OCI-LY3 (cell line): ENCODE results near the gene ST3GAL5.

Experiments used
- H2AFZ ChIP-seq: fragments of 200-600, 300-600 bp; shearing (Covaris generic); 2 replicates; pipeline ENCODE4 v1.6.0; 2014; ENCODE audit warnings: antibody characterized with exemption, low read depth, low read length
- H3K27ac ChIP-seq: fragments of 200-600, 300-600 bp; sonication (generic); 2 replicates; pipeline ENCODE4 v1.5.1; 2014; ENCODE audit warnings: mild to moderate bottlenecking, low read length, moderate library complexity, mixed read lengths
- H3K27me3 ChIP-seq: fragments of 200-600, 300-600 bp; sonication (generic); 2 replicates; pipeline ENCODE4 v1.6.1; 2014; ENCODE audit warnings: low read depth, low read length, mixed read lengths
- H3K36me3 ChIP-seq: fragments of 200-600, 300-600 bp; sonication (generic); replicated peaks from 2 replicates; pipeline ENCODE3; 2014; ENCODE audit warnings: low read depth, low read length, mixed read lengths
- H3K4me1 ChIP-seq: fragments of 300-600, 200-600 bp; sonication (generic); 2 replicates; pipeline ENCODE4 v1.6.1; 2014; ENCODE audit warnings: low read length, mixed read lengths
- H3K4me2 ChIP-seq: fragments of 200-600, 300-600 bp; sonication (generic); 2 replicates; pipeline ENCODE4 v1.6.1; 2014; ENCODE audit warnings: low read length, mixed read lengths
- H3K4me3 ChIP-seq: fragments of 300-600, 200-600 bp; sonication (generic); 2 replicates; pipeline ENCODE4 v1.5.1; 2014; ENCODE audit warnings: antibody characterized with exemption, mild to moderate bottlenecking, low read length, moderate library complexity
- H3K79me2 ChIP-seq: fragments of 300-600, 200-600 bp; shearing (Covaris generic); 2 replicates; pipeline ENCODE4 v1.6.1; 2014; ENCODE audit warnings: mild to moderate bottlenecking, low read length, mixed read lengths
- H3K9ac ChIP-seq: fragments of 300-600, 200-600 bp; shearing (Covaris generic); 2 replicates; pipeline ENCODE4 v1.6.0; 2014; ENCODE audit warnings: mild to moderate bottlenecking, low read length, moderate library complexity
- H3K9me3 ChIP-seq: fragments of 200-600, 300-600 bp; shearing (Covaris generic); 2 replicates; pipeline ENCODE4 v1.6.1; 2014; ENCODE audit warnings: low read length, mixed read lengths; ENCODE audit not compliant: insufficient read depth
- H4K20me1 ChIP-seq: fragments of 200-600, 300-600 bp; sonication (generic); 2 replicates; pipeline ENCODE4 v1.6.1; 2016; ENCODE audit warnings: low read length, mixed read lengths; ENCODE audit not compliant: insufficient read depth
- CTCF ChIP-seq: fragments of 200-600, 300-600 bp; sonication (generic); IDR thresholded peaks from 2 replicates; pipeline ENCODE4 v1.5.1; 2014; ENCODE audit warnings: antibody characterized with exemption, low read length, low read depth
- EZH2phosphoT487 ChIP-seq: fragments of 200-600 bp; shearing (Covaris generic); IDR thresholded peaks from 2 replicates; pipeline ENCODE4 v1.6.1; 2018; ENCODE audit warnings: antibody characterized with exemption, mixed run types, low read depth

Gene ST3GAL5

GRCh38 chr2:85921659-85922058 is 32.9 kb upstream of the ST3GAL5 start:
- no peak overlapping the region for H3K4me3 ChIP-seq
- no peaks in the 10 kb centered on the region for H3K9me3 ChIP-seq
- H3K36me3 ChIP-seq: no peaks in the 10 kb centered on the region
- no peaks in the 10 kb centered on the region for H3K79me2 ChIP-seq
- H3K27ac ChIP-seq: no peak overlapping the region
- no peak overlapping the region for H2AFZ ChIP-seq
- no peak overlapping the region for H3K4me2 ChIP-seq
- TF ChIP-seq CTCF (no peak), EZH2phosphoT487 (no peak)
- H3K9ac ChIP-seq: no peak overlapping the region
- no peaks in the 10 kb centered on the region for H3K4me1 ChIP-seq
- H3K27me3 ChIP-seq: no peaks in the 10 kb centered on the region
- H4K20me1 ChIP-seq: no peaks in the 10 kb centered on the region

GRCh38 chr2:85920810-85921545 is 32.2 kb upstream of the ST3GAL5 start:
- Histone ChIP-seq H4K20me1 (no peaks in the 10 kb centered on the region), H2AFZ (no peak overlapping the region), H3K36me3 (no peaks in the 10 kb centered on the region), H3K9ac (no peak overlapping the region), H3K9me3 (no peaks in the 10 kb centered on the region), H3K4me2 (no peak overlapping the region), H3K4me1 (no peaks in the 10 kb centered on the region), H3K4me3 (no peak overlapping the region), H3K27me3 (no peaks in the 10 kb centered on the region), H3K27ac (no peak overlapping the region), H3K79me2 (no peaks in the 10 kb centered on the region)
- TF ChIP-seq EZH2phosphoT487 (no peak), CTCF (no peak)

- Histone ChIP-seq H3K79me2 (no peaks in the 10 kb centered on the region), H3K4me3 (no peak overlapping the region), H3K27me3 (no peaks in the 10 kb centered on the region), H4K20me1 (no peaks in the 10 kb centered on the region), H3K4me2 (no peak overlapping the region), H2AFZ (no peak overlapping the region), H3K36me3 (no peaks in the 10 kb centered on the region), H3K9ac (no peak overlapping the region), H3K27ac (no peak overlapping the region), H3K9me3 (no peaks in the 10 kb centered on the region), H3K4me1 (no peaks in the 10 kb centered on the region)
- TF ChIP-seq EZH2phosphoT487 (no peak), CTCF (no peak)
Measured at GRCh38 chr2:85917887-85918795, 29.4 kb upstream of the ST3GAL5 start.

- Histone ChIP-seq H2AFZ (no peak overlapping the region), H3K4me3 (no peak overlapping the region), H3K27me3 (no peaks in the 10 kb centered on the region), H3K9ac (no peak overlapping the region), H3K79me2 (no peaks in the 10 kb centered on the region), H3K9me3 (no peaks in the 10 kb centered on the region), H3K27ac (no peak overlapping the region), H3K36me3 (no peaks in the 10 kb centered on the region), H3K4me1 (peaks cover 3% of the 10 kb centered on the region; the same call in 1 of the 2 replicates), H4K20me1 (no peaks in the 10 kb centered on the region), H3K4me2 (no peak overlapping the region)
- TF ChIP-seq EZH2phosphoT487 (no peak), CTCF (no peak)
Measured at GRCh38 chr2:85915606-85916303, 27.0 kb upstream of the ST3GAL5 start.
